H1 (cell line): Measurements from ENCODE around the gene GALK1. TPM values are rescaled to one million over a fixed set of nuclear protein-coding genes. Genes with fewer than 3 reads are reported as not detected.

Experiments
- CBX8 ChIP-seq: fragments of 300-800, 300-1000 bp; sonication (generic); IDR thresholded peaks from 2 replicates; pipeline ENCODE4 v1.7.1; 2016; ENCODE audit warnings: low read depth, low read length, borderline replicate concordance
- CEBPB ChIP-seq: IDR thresholded peaks from 2 replicates; pipeline ENCODE4 v1.6.1; 2012; ENCODE audit warnings: low read depth, low read length
- CHD7 ChIP-seq: fragments of 300-600 bp; sonication (generic); IDR thresholded peaks from 2 replicates; pipeline ENCODE4 v1.7.1; 2012; ENCODE audit warnings: low read length, moderate library complexity, mild to moderate bottlenecking, inconsistent platforms; ENCODE audit not compliant: insufficient replicate concordance
- EP300 ChIP-seq, 2 experiments: IDR thresholded peaks; 1 replicate in 1 of 2; 2 replicates in 1 of 2; pipeline ENCODE4 v1.6.1; 2011 to 2012; ENCODE audit warnings: low read depth in 2 of 2, low read length in 2 of 2, mild to moderate bottlenecking in 2 of 2, borderline replicate concordance in 1 of 2, inconsistent platforms in 1 of 2, moderate library complexity in 1 of 2
- FOSL1 ChIP-seq: IDR thresholded peaks from 2 replicates; pipeline ENCODE4 v1.6.1; 2011; ENCODE audit warnings: mild to moderate bottlenecking, low read depth, low read length, moderate library complexity; ENCODE audit not compliant: insufficient read depth
- POLR2AphosphoS5 ChIP-seq: IDR thresholded peaks from 2 replicates; pipeline ENCODE4 v1.6.1; 2011; ENCODE audit warnings: low read depth, low read length
- SIRT6 ChIP-seq: IDR thresholded peaks from one replicate; pipeline ENCODE4 v1.7.1; 2012; ENCODE audit warnings: low read length, inconsistent platforms
- SIX5 ChIP-seq: IDR thresholded peaks from 2 replicates; pipeline ENCODE4 v1.6.1; 2011; ENCODE audit warnings: mild to moderate bottlenecking, low read depth, low read length
- TBP ChIP-seq: IDR thresholded peaks from 2 replicates; pipeline ENCODE4 v1.6.1; 2011; ENCODE audit warnings: low read depth, low read length, improper control_type of control experiment
- polyA plus RNA-seq, 7 experiments: library from polyadenylated mRNA; depleted of rRNA in 3 of 7; stranded (reverse) in 5 of 7; unstranded in 2 of 7; fragments of >200 nt in 5 of 7; fragments of 200-250 nt in 2 of 7; gene quantifications; 1 replicate in 5 of 7; 2 replicates in 1 of 7; 4 replicates in 1 of 7; pipeline versions ENCODE4 v1.2.1 to v1.2.3, GENCODE V29; 2011 to 2013; ENCODE audit warnings: missing spikeins in 2 of 7, mixed read lengths in 2 of 7
- total RNA-seq: library from RNA; stranded (reverse); fragmentation: NEBNext Ultra II Directional; extraction: Animal tissue kit (Norgen Biotek cat#: 25700); gene quantifications from 2 replicates; pipeline ENCODE4 v1.2.1, GENCODE V29; 2021

The GALK1 gene
- total and polyA plus RNA-seq, 2 of the 8 experiments (the other 6 are each of a cell fraction or from before 2014, with no cell fraction given): 34.1 to 47.9 TPM

GRCh38 chr17:75808905-75809621 lies 44.1 kb upstream of the GALK1 start (continued):
- TF ChIP-seq CHD7 (no peak), SIRT6 (no peak), TBP (no peak), POLR2AphosphoS5 (no peak), CEBPB (no peak), SIX5 (no peak), EP300 (IDR thresholded peaks at IDR 0.05; ENCODE audit: borderline replicate concordance in 1 of 2, low read depth in 2 of 2, low read length in 2 of 2) (no peak), FOSL1 (no peak), CBX8 (no peak)
- TF ChIP-seq, all 59 proteins: peak for 0
